Body of pancreas (tissue), 4 donors: ENCODE data around the gene GPLD1.

ENCODE experiments used
- CTCF ChIP-seq, 7 experiments: fragments of 450-650 bp in 4 of 7; fragments of 200-600 bp in 3 of 7; sonication (generic) in 3 of 7; IDR thresholded peaks; one replicate each; pipeline ENCODE4 v1.5.1; 2016 to 2019; ENCODE audit warnings: antibody characterized with exemption in 7 of 7
- POLR2A ChIP-seq, 3 donors: fragments of 450-650 bp; IDR thresholded peaks; one replicate each; pipeline ENCODE4 v1.6.1; 2016; ENCODE audit warnings: antibody characterized with exemption in 3 of 3, mild to moderate bottlenecking in 2 of 3

DNA sequence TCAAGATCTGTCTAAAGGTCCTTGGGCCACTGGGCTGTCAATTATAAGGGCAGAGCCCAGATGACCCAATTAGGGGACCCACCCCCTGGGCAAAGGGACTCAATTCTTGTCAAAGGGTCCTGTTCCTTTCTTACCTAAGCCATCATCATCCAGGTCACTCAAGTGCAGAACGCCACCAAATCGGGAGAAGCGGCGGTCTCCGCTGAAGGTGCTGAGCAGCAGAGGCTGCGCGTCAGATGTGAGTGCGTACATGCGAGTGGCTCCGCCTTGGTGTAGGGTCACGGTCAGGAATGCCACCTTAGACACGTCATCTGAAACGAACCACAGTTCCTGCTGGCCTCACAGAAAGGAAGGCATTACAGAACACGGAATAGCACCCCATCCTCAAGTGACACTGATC is 52.4 kb downstream of the GPLD1 start:
- TF ChIP-seq CTCF (IDR thresholded peaks at IDR 0.05) (no peak), POLR2A (IDR thresholded peaks at IDR 0.05) (no peak)
